ENCODE data around the gene RSPRY1.

GRCh38 chr16:57143149-57143921 lies 42.8 kb upstream of the RSPRY1 start:
- no peak for TF ChIP-seq CHD2 (IDR thresholded peaks at IDR 0.05; ENCODE audit: low read length, partially characterized antibody)
- no peak for TF ChIP-seq JUND (IDR thresholded peaks at IDR 0.05)
- no peak for TF ChIP-seq TAF1 (IDR thresholded peaks at IDR 0.05; ENCODE audit: borderline replicate concordance, low read depth, low read length)
- no peak for TF ChIP-seq CTCF (IDR thresholded peaks at IDR 0.05)
- TF ChIP-seq MAX (IDR thresholded peaks at IDR 0.05; ENCODE audit: low read depth), result no peak
- no peak for TF ChIP-seq POLR2AphosphoS5 (IDR thresholded peaks at IDR 0.05; ENCODE audit: low read depth, low read length)
- TF ChIP-seq EP300 (IDR thresholded peaks at IDR 0.05; ENCODE audit: borderline replicate concordance in 1 of 2, low read depth in 1 of 2, low read length in 1 of 2), result no peak
- TF ChIP-seq RXRA (IDR thresholded peaks at IDR 0.05; ENCODE audit: borderline replicate concordance, low read depth), result no peak
- no peak for TF ChIP-seq RAD21 (IDR thresholded peaks at IDR 0.05; ENCODE audit: low read length)

Data from SK-N-SH (cell line).